ENCODE measurements around the gene NRF1.

NRF1 gene

DNA sequence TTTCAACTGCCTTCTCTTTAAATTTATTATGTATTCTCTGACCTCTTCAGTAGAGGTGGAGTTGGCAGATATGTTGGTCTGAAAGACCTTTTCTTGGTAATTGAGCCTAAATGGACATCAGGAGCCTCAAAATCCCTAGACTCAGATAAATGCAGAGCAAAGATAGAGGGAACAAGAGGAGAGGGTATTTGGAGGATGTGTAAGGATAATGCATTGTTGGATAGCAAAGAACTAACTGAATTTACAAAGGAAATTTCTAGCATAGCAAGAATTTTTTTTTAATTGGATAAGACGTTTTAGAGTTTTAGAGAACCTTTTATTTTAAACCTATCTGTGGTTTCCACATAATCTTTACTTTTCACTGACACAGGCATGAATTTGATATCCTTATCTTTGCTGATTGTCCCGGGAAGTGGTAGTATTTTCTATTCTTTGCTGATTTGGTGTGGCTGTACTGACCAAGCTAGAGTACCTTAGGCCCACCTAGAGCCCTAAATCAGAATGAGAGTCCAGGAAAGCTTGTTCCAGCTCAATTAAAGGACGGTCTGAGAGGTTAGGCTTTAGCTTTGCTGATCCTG lies 91.3 kb downstream of the NRF1 start:
- DNase-seq, result no peak
- no peak for ATAC-seq
- Mint-ChIP-seq H3K27ac (no peak overlapping the region), H3K36me3 (ENCODE audit: low read depth) (peaks cover 8% of the 10 kb centered on the region), H3K27me3 (no peaks in the 10 kb centered on the region), H3K4me1 (peaks cover 12% of the 10 kb centered on the region), H3K4me3 (no peak overlapping the region), H3K9me3 (no peaks in the 10 kb centered on the region)

DNA sequence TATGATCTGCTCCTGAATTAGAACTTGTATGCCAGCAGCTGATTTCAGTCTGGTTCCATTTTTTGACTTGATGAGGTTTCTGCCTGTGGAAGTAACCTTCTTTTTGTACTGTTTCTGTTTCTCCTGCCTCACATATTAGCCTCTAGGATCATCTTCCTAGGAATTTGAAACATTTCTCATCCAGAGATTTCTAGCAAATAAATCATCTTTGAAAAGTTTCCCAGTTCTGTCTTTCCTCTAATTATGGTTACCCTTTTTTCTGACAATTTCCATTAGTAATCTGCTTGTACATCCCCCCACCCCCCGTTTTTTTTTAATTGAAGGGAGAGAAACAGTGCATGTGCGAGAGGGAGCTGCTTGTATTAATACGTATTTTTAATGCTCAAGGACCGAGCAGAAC lies 92.2 kb downstream of the NRF1 start:
- DNase-seq (no peak), ATAC-seq (no peak)
- H3K27ac Mint-ChIP-seq, result no peak overlapping the region
- H3K4me1 Mint-ChIP-seq, result peaks cover 13% of the 10 kb centered on the region
- no peaks in the 10 kb centered on the region for H3K9me3 Mint-ChIP-seq
- no peaks in the 10 kb centered on the region for H3K27me3 Mint-ChIP-seq
- no peak overlapping the region for H3K4me3 Mint-ChIP-seq
- H3K36me3 Mint-ChIP-seq (ENCODE audit: low read depth), result peaks cover 6% of the 10 kb centered on the region

DNA sequence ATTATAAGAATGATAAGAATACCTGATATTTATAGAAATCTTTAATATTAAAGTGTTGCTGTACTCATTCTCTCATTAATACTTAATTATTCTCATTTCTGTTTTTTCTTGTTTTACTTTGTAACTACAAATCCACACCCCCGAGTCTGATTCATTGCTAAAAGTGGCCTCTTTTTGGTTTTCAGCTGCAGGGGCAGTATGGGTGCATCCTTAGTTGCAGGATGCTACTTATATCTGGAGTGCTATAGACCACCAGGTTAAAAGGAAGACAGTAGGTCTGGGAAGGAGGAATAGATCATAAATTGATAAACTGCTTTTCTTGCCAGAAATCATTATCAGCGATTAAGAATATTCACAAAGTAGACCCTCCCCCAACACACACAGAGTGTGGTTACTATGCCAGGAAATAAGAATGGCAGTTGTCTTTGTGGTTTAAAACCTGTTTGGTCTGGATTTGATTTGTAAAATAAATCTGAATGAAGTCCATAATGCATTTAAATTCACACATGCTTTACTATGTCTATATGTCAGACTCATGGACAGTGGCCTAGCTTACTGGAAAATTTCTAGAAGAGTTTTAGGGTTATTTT lies 96.5 kb downstream of the NRF1 start:
- DNase-seq (no peak), ATAC-seq (no peak)
- Mint-ChIP-seq H3K27me3 (no peaks in the 10 kb centered on the region), H3K4me1 (peaks cover 8% of the 10 kb centered on the region), H3K9me3 (no peaks in the 10 kb centered on the region), H3K4me3 (no peak overlapping the region), H3K27ac (no peak overlapping the region), H3K36me3 (ENCODE audit: low read depth) (peaks cover 25% of the 10 kb centered on the region)

DNA sequence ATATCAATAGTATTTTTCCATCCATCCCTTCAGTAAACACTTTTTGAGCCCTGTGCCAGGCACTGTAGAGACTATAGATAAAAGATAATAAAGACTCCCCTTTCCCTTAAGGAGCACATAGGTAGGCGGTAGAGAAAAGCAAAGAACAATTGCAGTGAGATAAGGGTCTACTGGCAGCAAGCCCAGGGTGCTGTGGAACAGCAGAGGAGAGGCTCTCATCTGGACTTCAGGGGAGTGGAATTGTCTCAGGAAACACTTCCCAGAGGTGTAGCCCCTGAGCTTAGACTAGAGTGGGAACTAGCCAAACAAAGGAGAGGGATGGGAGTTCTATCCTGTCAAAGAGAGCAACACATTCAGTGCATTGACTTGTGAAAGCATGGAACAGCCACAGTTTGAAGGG lies 102.0 kb downstream of the NRF1 start:
- DNase-seq (no peak), ATAC-seq (no peak)
- Mint-ChIP-seq H3K4me1 (no peaks in the 10 kb centered on the region), H3K36me3 (ENCODE audit: low read depth) (peaks cover 37% of the 10 kb centered on the region), H3K27ac (no peak overlapping the region), H3K9me3 (no peaks in the 10 kb centered on the region), H3K27me3 (no peaks in the 10 kb centered on the region), H3K4me3 (no peak overlapping the region)

DNA sequence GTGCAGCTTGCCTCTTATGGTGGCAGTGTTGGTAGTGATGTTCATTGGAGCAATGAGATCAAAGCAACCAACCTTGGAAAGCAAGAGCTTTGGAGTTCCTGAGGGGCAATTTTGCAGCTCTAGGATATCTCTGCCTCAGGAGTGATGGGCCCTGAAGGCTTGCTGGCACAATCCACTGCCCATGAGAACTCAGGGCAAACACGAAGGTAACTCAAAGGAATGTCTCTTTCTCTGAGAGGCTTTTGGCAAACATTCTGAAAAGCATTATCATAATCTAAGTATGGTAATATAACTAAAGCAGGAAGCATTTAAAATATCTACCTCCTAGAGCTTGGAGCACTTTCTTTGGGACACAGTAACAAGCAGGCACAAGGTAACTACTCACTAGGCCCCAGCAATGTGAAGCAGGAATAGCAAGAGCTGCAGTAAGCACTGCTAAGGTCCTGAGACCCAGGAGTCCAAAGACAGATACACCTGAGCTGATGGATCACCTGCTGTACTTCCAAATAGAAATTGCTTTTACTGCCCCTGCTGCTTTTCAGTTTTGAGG lies 103.1 kb downstream of the NRF1 start:
- Mint-ChIP-seq H3K27me3 (no peaks in the 10 kb centered on the region), H3K4me1 (no peaks in the 10 kb centered on the region), H3K9me3 (no peaks in the 10 kb centered on the region), H3K4me3 (no peak overlapping the region), H3K36me3 (ENCODE audit: low read depth) (peaks cover 40% of the 10 kb centered on the region), H3K27ac (no peak overlapping the region)
- DNase-seq (no peak), ATAC-seq (no peak)

DNA sequence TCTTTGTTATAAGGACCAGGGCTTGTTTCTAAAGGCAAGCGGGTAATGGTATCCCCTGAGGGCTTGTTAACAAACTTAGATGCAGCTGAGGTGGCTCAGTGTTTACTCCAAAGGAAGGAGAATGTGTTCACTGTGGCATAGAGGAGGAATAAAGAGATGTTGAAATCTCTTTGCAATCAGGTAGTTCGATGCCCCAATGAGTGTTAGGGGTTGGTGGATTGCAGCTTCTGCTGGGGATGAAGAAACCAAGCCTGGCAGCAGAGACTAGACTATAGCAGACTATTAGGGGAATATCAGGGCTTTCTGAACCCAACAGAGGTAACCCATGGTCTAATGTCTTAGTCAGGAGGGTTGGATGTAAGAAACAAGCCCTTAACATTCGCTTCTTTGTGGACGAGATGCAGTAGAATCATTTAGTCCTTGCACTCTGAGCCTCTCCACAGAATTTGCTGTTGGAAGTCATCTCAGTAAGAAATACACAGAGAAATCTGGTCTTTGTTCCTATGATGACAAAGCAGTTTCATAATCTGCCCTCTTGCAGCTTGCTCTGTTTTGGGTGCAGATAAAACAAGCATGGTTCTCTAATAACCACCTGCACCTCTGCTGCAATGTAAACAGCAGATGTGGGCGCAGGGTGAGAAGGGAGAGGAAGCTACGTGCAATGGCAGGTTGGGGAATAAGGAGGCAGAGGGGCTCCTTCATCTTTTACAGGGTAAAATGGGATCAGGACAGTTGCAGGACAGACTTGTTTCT lies 108.6 kb downstream of the NRF1 start:
- no peaks in the 10 kb centered on the region for H3K9me3 Mint-ChIP-seq
- no peaks in the 10 kb centered on the region for H3K27me3 Mint-ChIP-seq
- H3K27ac Mint-ChIP-seq, result peak overlapping the region; percentile 35
- H3K4me1 Mint-ChIP-seq, result no peaks in the 10 kb centered on the region
- DNase-seq, result no peak
- ATAC-seq, result no peak
- H3K4me3 Mint-ChIP-seq, result no peak overlapping the region
- peaks cover 51% of the 10 kb centered on the region for H3K36me3 Mint-ChIP-seq (ENCODE audit: low read depth)

DNA sequence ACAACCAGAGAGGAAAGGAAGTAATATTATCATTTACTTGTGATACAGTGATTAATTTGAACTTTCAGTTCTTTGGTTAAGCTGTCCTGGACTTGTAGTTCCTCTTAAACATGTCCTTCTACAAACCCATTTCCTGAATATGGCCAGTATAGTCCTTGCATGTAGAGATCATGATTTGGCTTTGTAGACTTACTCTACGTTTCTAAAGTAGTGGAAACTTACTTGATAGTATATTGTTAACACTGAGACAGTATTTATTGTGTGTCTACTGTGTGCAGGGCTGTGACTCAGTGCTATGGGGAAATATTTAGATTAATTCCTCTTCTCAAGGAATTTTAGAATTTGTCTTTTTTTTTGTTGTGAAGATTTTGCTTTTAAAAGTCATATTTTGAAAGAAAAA lies 109.5 kb downstream of the NRF1 start:
- Mint-ChIP-seq H3K4me1 (no peaks in the 10 kb centered on the region), H3K27me3 (no peaks in the 10 kb centered on the region), H3K27ac (no peak overlapping the region), H3K4me3 (no peak overlapping the region), H3K36me3 (ENCODE audit: low read depth) (peaks cover 48% of the 10 kb centered on the region), H3K9me3 (no peaks in the 10 kb centered on the region)
- no peak for ATAC-seq
- no peak for DNase-seq

DNA sequence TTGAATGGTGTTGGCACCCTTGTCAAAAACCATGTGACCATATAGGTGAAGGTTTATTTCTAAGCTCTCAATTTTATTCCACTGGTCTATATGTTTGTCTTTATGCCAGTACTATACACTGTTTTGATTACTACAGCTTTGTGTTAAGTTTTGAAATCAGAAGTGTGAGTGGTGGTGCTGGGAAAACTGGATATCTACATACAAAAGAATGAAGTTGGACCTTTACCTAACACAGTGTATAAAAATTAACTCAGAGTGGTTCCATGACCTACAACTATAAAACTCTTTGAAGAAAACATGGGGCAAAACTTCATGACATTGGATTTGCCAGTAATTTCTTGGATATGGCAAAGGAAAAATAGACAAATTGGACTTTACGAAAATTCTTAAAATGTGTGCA lies 112.2 kb downstream of the NRF1 start:
- Mint-ChIP-seq H3K27me3 (no peaks in the 10 kb centered on the region), H3K4me1 (no peaks in the 10 kb centered on the region), H3K36me3 (ENCODE audit: low read depth) (peaks cover 37% of the 10 kb centered on the region), H3K4me3 (no peak overlapping the region), H3K27ac (no peak overlapping the region), H3K9me3 (no peaks in the 10 kb centered on the region)
- DNase-seq (no peak), ATAC-seq (no peak)

DNA sequence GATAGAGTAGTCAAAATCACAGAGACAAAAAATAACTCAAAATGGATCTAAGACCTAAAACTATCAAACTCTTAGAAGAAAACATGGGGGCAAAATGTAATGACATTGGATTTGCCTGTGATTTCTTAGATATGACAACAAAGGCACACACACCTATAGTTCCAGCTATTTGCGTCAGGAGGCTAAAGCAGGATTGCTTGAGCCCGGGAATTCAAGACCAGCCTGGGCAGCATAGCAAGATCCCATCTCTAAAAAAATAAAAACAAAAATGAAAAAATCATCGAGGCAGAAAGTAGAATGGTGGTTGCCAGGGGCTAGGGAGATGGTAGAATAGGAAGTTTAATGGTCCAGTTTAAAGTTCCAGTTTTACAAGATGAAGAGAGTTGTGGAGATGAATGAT lies 113.3 kb downstream of the NRF1 start:
- Mint-ChIP-seq H3K9me3 (no peaks in the 10 kb centered on the region), H3K27ac (no peak overlapping the region), H3K4me1 (no peaks in the 10 kb centered on the region), H3K27me3 (no peaks in the 10 kb centered on the region), H3K4me3 (no peak overlapping the region), H3K36me3 (ENCODE audit: low read depth) (peaks cover 39% of the 10 kb centered on the region)
- DNase-seq (no peak), ATAC-seq (no peak)

DNA sequence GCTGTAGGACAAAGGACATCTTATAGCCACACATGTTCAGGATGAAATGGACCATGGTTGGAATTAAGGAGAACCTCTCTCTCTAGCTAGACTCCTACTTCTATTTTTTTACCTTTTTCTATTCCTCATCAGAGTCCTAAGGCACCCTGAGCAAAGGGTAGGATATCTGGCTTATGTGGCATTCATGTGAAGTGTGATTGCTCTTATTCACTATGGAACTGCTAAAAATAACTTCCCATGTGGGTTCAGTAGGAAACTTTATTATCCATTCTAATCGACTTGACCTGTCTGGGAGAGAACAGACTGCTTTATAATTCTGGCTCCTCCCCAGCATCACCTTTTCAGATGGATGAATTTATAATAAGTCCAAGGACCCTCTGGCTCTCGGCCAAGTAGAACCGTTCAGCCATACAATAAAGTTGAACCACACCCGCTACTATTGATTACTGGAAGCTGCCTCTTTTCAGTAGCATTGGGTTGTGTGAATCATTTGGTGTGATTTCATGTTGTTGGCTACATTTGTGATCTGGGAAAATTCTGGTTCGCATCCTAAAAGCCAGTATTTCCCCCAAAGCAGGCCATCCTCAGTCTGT lies 117.5 kb downstream of the NRF1 start:
- Mint-ChIP-seq H3K4me1 (no peaks in the 10 kb centered on the region), H3K27ac (no peak overlapping the region), H3K36me3 (ENCODE audit: low read depth) (peaks cover 34% of the 10 kb centered on the region), H3K27me3 (no peaks in the 10 kb centered on the region), H3K4me3 (no peak overlapping the region), H3K9me3 (no peaks in the 10 kb centered on the region)
- ATAC-seq (no peak), DNase-seq (no peak)

DNA sequence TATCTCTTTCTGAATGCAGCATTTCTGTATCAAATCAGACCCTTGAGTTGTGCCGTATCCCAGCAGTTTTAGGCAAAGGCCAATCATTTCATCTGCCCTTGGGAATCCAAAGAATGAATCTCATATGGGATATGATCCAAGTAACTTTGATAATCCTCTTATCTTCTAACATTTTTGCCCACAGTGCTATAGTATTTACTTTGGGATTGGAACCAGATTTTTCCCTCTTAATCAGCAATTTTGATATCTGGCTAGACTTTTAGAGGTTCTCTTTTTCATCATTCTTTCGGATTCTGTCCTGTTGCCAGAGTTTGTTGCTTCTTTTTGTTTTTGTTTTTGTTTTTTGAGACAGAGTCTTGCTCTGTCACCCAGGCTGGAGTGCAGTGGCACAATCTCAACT lies 118.0 kb downstream of the NRF1 start:
- no peaks in the 10 kb centered on the region for H3K4me1 Mint-ChIP-seq
- H3K9me3 Mint-ChIP-seq, result no peaks in the 10 kb centered on the region
- H3K27ac Mint-ChIP-seq, result no peak overlapping the region
- no peak overlapping the region for H3K4me3 Mint-ChIP-seq
- H3K27me3 Mint-ChIP-seq, result no peaks in the 10 kb centered on the region
- H3K36me3 Mint-ChIP-seq (ENCODE audit: low read depth), result peaks cover 30% of the 10 kb centered on the region
- ATAC-seq (no peak), DNase-seq (no peak)

DNA sequence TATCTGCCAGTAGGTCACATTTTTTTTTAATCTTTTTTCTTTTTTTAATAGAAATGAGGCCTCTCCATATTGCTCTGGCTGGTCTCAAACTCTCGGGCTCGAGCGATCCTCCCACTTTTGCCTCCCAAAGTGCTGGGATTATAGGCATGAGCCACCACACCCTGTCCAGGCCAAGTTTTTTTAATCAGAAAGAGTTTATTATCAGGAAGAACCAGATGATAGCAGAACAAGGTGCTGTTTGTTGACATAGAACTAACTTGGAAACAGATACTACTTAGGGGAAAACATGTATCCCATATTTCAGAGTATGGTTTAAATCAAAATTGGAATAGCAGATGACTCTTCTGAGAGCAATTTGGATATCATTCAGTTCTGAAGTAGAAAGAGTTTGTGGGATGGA lies 118.6 kb downstream of the NRF1 start:
- ATAC-seq (no peak), DNase-seq (no peak)
- H3K4me3 Mint-ChIP-seq, result no peak overlapping the region
- no peaks in the 10 kb centered on the region for H3K27me3 Mint-ChIP-seq
- peaks cover 28% of the 10 kb centered on the region for H3K36me3 Mint-ChIP-seq (ENCODE audit: low read depth)
- H3K9me3 Mint-ChIP-seq, result no peaks in the 10 kb centered on the region
- no peak overlapping the region for H3K27ac Mint-ChIP-seq
- H3K4me1 Mint-ChIP-seq, result no peaks in the 10 kb centered on the region

DNA sequence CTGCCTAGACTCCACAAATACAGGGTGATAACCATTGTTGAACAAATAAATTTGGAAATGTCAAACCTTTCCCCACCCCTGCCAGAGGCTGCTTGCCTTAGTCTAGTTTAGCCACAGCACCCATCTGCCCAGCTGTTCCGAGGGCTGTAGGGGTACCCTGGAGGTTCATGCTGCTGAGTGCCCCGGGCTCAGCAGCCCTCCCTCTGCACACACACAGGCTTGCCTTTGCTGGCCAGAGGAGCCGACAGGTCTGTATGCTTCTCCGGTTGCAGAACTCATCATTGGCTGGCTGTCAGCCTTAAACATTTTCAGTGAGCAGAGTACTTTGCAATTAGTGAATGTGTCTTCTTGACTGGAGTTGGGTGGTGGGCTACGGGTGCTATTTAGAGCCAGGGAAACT lies 122.9 kb downstream of the NRF1 start:
- Mint-ChIP-seq H3K36me3 (ENCODE audit: low read depth) (peaks cover 20% of the 10 kb centered on the region), H3K4me1 (no peaks in the 10 kb centered on the region), H3K9me3 (no peaks in the 10 kb centered on the region), H3K4me3 (no peak overlapping the region), H3K27ac (no peak overlapping the region), H3K27me3 (no peaks in the 10 kb centered on the region)
- ATAC-seq, result no peak
- DNase-seq, result no peak

DNA sequence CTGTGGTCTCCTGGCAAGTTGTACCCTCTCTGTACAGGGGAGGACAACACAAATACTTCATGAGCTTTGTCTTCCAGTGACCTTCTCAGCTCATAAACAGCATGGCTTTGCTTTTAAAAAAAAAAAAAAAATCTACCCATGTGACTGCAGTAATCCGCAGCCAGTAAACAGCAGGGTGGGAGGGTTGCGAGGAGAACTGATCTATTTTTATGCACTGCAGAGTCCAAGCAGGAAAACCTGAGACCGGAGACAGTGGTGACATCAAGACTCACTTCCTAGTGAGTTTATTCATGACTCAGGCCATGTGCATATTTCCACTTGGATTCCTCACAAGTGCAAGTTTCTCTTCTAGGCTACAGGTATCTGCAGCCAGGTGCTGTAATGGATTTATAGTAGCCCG lies 127.9 kb downstream of the NRF1 start:
- ATAC-seq (no peak), DNase-seq (no peak)
- H3K36me3 Mint-ChIP-seq (ENCODE audit: low read depth), result peaks cover 11% of the 10 kb centered on the region
- H3K27ac Mint-ChIP-seq, result no peak overlapping the region
- H3K9me3 Mint-ChIP-seq, result no peaks in the 10 kb centered on the region
- no peak overlapping the region for H3K4me3 Mint-ChIP-seq
- H3K4me1 Mint-ChIP-seq, result no peaks in the 10 kb centered on the region
- no peaks in the 10 kb centered on the region for H3K27me3 Mint-ChIP-seq
